Stomach (tissue), 9 donors: ENCODE measurements around the gene DAZAP2. TPM values are rescaled to one million over a fixed set of nuclear protein-coding genes. Genes with fewer than 3 reads are reported as not detected.
A peak's percentile ranks its signal among the peaks of the same experiment; 100 is the strongest.
"Not testable (repeated sequence)": the region's sequence is repeated elsewhere in the genome, so short reads cannot be mapped to it uniquely, and the experiment has no call there.

ENCODE experiments used
- DNase-seq, 2 donors: peaks; one replicate each; pipeline versions ENCODE4 v3.0.0 to v3.0.0-alpha.2; 2013 to 2019
- H3K27ac ChIP-seq, 5 donors: fragments of 200-600 bp in 4 of 5; sonication (generic) in 4 of 5; one replicate each; pipeline ENCODE4 v1.5.1; 2013 to 2019; ENCODE audit warnings: mild to moderate bottlenecking in 1 of 5, moderate library complexity in 1 of 5
- H3K27me3 ChIP-seq, 3 donors: fragments of 200-600 bp; sonication (generic); one replicate each; pipeline ENCODE4 v1.5.1; 2017 to 2019; ENCODE audit warnings: mixed run types in 1 of 3
- H3K36me3 ChIP-seq, 4 donors: fragments of 200-600 bp; sonication (generic); 1 replicate in 3 of 4; 2 replicates in 1 of 4; pipeline ENCODE4 v1.5.1; 2016 to 2019
- H3K4me1 ChIP-seq, 4 donors: fragments of 200-600 bp; sonication (generic); one replicate each; pipeline ENCODE4 v1.5.1; 2016 to 2019
- H3K4me3 ChIP-seq, 4 donors: fragments of 200-600 bp; sonication (generic) in 3 of 4; one replicate each; pipeline ENCODE4 v1.5.1; 2016 to 2019; ENCODE audit warnings: mild to moderate bottlenecking in 1 of 4
- H3K9me3 ChIP-seq, 4 donors: fragments of 200-600 bp; sonication (generic); one replicate each; pipeline ENCODE4 v1.5.1; 2016 to 2019
- CTCF ChIP-seq, 7 experiments: fragments of 450-650 bp in 4 of 7; fragments of 200-600 bp in 3 of 7; sonication (generic) in 3 of 7; IDR thresholded peaks; one replicate each; pipeline ENCODE4 v1.5.1; 2016 to 2019; ENCODE audit warnings: antibody characterized with exemption in 7 of 7, control low read depth in 2 of 7, mild to moderate bottlenecking in 1 of 7
- EP300 ChIP-seq: sonication (generic); formaldehyde crosslinking; IDR thresholded peaks from one replicate; pipeline ENCODE4 v1.6.1; 2017; ENCODE audit warnings: antibody characterized with exemption
- POLR2A ChIP-seq, 4 donors: fragments of 450-650 bp; IDR thresholded peaks; one replicate each; pipeline ENCODE4 v1.6.1; 2016; ENCODE audit warnings: antibody characterized with exemption in 4 of 4, control low read depth in 2 of 4, mild to moderate bottlenecking in 1 of 4, moderate library complexity in 1 of 4
- POLR2AphosphoS5 ChIP-seq, 3 donors: sonication (generic); formaldehyde crosslinking; IDR thresholded peaks; one replicate each; pipeline ENCODE4 v1.6.1; 2016; ENCODE audit warnings: antibody characterized with exemption in 3 of 3
- WGBS, 5 donors: extraction: QIAGEN DNeasy Blood & Tissue Kit in 3 of 5; methylation state at CpG; one replicate each; pipeline versions ENCODE4 v1.1.5 to v1.1.7; 2013 to 2018; 5-methylcytosine and 5-hydroxymethylcytosine counted together
- intact Hi-C: fragments of 100-400 bp; cut with DNase I; formaldehyde crosslinking; loops from one replicate; pipeline ENCODE4 v1.15.1; 2023; ENCODE audit warnings: low total_unique reads
- polyA plus RNA-seq, 3 donors: library from polyadenylated mRNA; stranded (reverse); fragments of 200-250 nt; gene quantifications; one replicate each; pipeline ENCODE4 v1.2.3, GENCODE V29; 2013
- total RNA-seq, 5 donors: library from RNA; depleted of rRNA; stranded (reverse); fragments of >200 nt; gene quantifications; one replicate each; pipeline versions ENCODE4 v1.1.0 to v1.2.3, GENCODE V29; 2014 to 2016
- donor health status: healthy with polysubstance abuse.
- donor health status: Bipolar disorder and iron deficiency.
- donor health status: healthy.

Gene DAZAP2
- total and polyA plus RNA-seq, 8 donors, result 37.4 to 547 (median 144) TPM

- H3K4me3 ChIP-seq, result peak overlapping the region; percentile 70 to 82 (median 78)
- H3K27ac ChIP-seq, result peak overlapping the region; percentile 87 to 94 (median 89)
- peaks cover 7 to 45% (median 21%) of the 10 kb centered on the region in 4 donors for H3K4me1 ChIP-seq
- no peak for DNase-seq
- no peak for TF ChIP-seq EP300
- TF ChIP-seq POLR2AphosphoS5 (IDR thresholded peaks at IDR 0.05), result peak in 2 of 3 donors; percentile 61 to 67
- intact Hi-C loops, result no loop called here
- H3K9me3 ChIP-seq, result no peaks in the 10 kb centered on the region
- peaks cover 0 to 5% (median 0%) of the 10 kb centered on the region in 3 donors for H3K27me3 ChIP-seq
- WGBS, 5 donors, result 27 to 39% (median 30%) methylated on average over 9 of the region's 9 CpGs
- no peaks in the 10 kb centered on the region for H3K36me3 ChIP-seq
Measured at GRCh38 chr12:51270951-51271518, 32.4 kb downstream of the DAZAP2 start.

DNA sequence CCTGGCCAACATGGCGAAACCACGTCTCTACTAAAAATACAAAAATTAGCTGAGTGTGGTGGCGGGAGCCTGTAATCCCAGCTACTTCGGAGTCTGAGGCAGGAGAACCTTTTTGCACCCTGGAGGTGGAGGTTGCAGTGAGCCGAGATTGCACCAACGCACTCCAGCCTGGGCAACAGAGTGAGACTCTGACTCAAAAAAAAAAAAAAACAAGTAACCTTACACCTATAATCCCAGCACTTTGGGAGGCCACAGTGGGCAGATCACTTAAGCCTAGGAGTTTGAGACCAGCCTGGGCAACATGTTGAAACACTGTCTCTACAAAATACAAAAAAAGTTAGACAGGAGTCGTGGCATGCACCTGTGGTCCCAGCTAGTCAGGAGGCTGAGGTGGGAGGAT lies 34.2 kb downstream of the DAZAP2 start:
- 93 to 99% (median 95%) methylated on average over 7 of the region's 7 CpGs for WGBS, 5 donors
- intact Hi-C loops, H3K4me3 ChIP-seq, DNase-seq, H3K9me3 ChIP-seq, H3K27me3 ChIP-seq, H3K27ac ChIP-seq, H3K36me3 ChIP-seq: not testable (repeated sequence)
- peaks cover 7 to 34% (median 20%) of the 10 kb centered on the region in 4 donors for H3K4me1 ChIP-seq

GRCh38 chr12:51275088-51275487 lies 36.5 kb downstream of the DAZAP2 start:
- DNase-seq, result peak in 1 of 2 donors; percentile 17
- TF ChIP-seq EP300 (no peak), POLR2A (IDR thresholded peaks at IDR 0.05) (no peak), POLR2AphosphoS5 (IDR thresholded peaks at IDR 0.05) (no peak), CTCF (IDR thresholded peaks at IDR 0.05) (no peak)
- intact Hi-C loops, result no loop called here
- Histone ChIP-seq H3K27ac (no peak overlapping the region), H3K27me3 (peaks cover 0 to 5% (median 0%) of the 10 kb centered on the region in 3 donors), H3K4me1 (peaks cover 0 to 17% (median 8%) of the 10 kb centered on the region in 4 donors), H3K4me3 (no peak overlapping the region), H3K36me3 (no peaks in the 10 kb centered on the region), H3K9me3 (no peaks in the 10 kb centered on the region)
- 39 to 57% (median 44%) methylated on average over 1 of the region's 1 CpG for WGBS, 5 donors

DNA sequence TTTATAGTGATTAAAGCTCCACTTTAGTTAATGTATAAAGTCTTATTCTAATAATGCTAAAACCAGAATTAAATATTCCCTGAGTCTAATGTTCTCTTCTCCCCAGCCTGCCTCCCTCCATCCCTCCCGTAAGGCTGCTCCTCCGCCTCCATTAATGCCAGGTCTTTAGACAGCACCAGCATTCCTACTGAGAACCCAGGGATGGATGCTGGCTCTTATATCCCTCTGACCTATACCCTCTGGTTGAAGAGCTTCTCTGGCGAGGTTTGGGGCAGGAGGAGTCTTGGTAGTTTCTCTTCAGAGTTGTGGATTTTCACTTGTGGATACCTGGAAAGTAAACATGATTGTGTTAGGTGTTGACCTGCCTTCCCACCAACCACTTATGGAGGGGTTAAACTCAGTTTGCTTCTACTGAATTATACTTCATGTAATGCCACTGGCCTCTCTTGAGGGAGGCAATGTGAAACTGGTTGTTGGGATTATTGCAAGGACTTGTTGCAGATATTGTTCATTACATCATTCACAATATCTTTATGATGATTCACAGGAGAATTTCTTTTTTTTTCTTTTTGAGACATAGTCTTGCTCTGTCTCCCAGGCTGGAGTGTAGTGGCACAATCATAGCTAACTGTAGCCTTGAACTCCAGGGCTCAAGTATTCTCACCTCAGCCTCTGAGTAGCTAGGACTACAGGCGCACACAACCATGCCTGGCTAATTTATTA lies 42.7 kb downstream of the DAZAP2 start:
- Histone ChIP-seq H3K4me1 (no peaks in the 10 kb centered on the region), H3K27me3 (peaks cover 0 to 5% (median 0%) of the 10 kb centered on the region in 3 donors), H3K4me3 (no peak overlapping the region), H3K27ac (no peak overlapping the region), H3K36me3 (no peaks in the 10 kb centered on the region), H3K9me3 (no peaks in the 10 kb centered on the region)
- DNase-seq, result no peak
- 87 to 95% (median 91%) methylated on average over 4 of the region's 4 CpGs for WGBS, 5 donors
- intact Hi-C loops, result loop anchor here (10.0 kb wide), 1 partner anchor 53 kb away; no protein-coding TSS in a partner anchor
- TF ChIP-seq EP300 (no peak), CTCF (IDR thresholded peaks at IDR 0.05) (no peak), POLR2AphosphoS5 (IDR thresholded peaks at IDR 0.05) (no peak), POLR2A (IDR thresholded peaks at IDR 0.05) (no peak)

GRCh38 chr12:51285843-51286242 lies 47.2 kb downstream of the DAZAP2 start:
- intact Hi-C loops, result loop anchor here (10.0 kb wide), 1 partner anchor 49 kb away; no protein-coding TSS in a partner anchor
- WGBS, 5 donors, result 72 to 95% (median 85%) methylated on average over 1 of the region's 1 CpG
- Histone ChIP-seq H3K27me3 (peaks cover 0 to 10% (median 0%) of the 10 kb centered on the region in 3 donors), H3K4me1 (no peaks in the 10 kb centered on the region), H3K4me3 (no peak overlapping the region), H3K9me3 (no peaks in the 10 kb centered on the region), H3K36me3 (no peaks in the 10 kb centered on the region), H3K27ac (no peak overlapping the region)
- no peak for DNase-seq
- TF ChIP-seq CTCF (IDR thresholded peaks at IDR 0.05) (no peak), EP300 (no peak), POLR2AphosphoS5 (IDR thresholded peaks at IDR 0.05) (no peak), POLR2A (IDR thresholded peaks at IDR 0.05) (no peak)

GRCh38 chr12:51291603-51292513 lies 53.2 kb downstream of the DAZAP2 start:
- H3K36me3 ChIP-seq, H3K27ac ChIP-seq, H3K9me3 ChIP-seq, H3K27me3 ChIP-seq, H3K4me1 ChIP-seq, H3K4me3 ChIP-seq, intact Hi-C loops: not testable (repeated sequence)
- 71 to 80% (median 79%) methylated on average over 5 to 9 of the region's 9 CpGs for WGBS, 5 donors
- DNase-seq, result peak; percentile 13 to 44
